ENCODE data around the gene GLIPR2. TPM values are rescaled to one million over a fixed set of nuclear protein-coding genes. Genes with fewer than 3 reads are reported as not detected.

The GLIPR2 gene
- total RNA-seq, 1 donor from 2014 or later: 0.26 TPM

GRCh38 chr9:36161187-36161586 lies 24.7 kb downstream of the GLIPR2 start:
- Histone ChIP-seq H3K27me3 (ENCODE audit: control insufficient read depth, insufficient read depth, low read length) (peaks cover 1% of the 10 kb centered on the region), H3K4me3 (ENCODE audit: low read depth, low read length) (no peak overlapping the region), H3K36me3 (ENCODE audit: control insufficient read depth, insufficient read depth, low read length) (no peaks in the 10 kb centered on the region)
- FAIRE-seq: no peak
- TF ChIP-seq, protein P1, sequence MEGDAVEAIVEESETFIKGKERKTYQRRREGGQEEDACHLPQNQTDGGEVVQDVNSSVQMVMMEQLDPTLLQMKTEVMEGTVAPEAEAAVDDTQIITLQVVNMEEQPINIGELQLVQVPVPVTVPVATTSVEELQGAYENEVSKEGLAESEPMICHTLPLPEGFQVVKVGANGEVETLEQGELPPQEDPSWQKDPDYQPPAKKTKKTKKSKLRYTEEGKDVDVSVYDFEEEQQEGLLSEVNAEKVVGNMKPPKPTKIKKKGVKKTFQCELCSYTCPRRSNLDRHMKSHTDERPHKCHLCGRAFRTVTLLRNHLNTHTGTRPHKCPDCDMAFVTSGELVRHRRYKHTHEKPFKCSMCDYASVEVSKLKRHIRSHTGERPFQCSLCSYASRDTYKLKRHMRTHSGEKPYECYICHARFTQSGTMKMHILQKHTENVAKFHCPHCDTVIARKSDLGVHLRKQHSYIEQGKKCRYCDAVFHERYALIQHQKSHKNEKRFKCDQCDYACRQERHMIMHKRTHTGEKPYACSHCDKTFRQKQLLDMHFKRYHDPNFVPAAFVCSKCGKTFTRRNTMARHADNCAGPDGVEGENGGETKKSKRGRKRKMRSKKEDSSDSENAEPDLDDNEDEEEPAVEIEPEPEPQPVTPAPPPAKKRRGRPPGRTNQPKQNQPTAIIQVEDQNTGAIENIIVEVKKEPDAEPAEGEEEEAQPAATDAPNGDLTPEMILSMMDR (IDR thresholded peaks at IDR 0.05; ENCODE audit: insufficient read depth, low read length, severe bottlenecking): no peak
- no peak for DNase-seq (ENCODE audit: low read depth)

- Histone ChIP-seq H3K27me3 (ENCODE audit: control insufficient read depth, insufficient read depth, low read length) (peaks cover 1% of the 10 kb centered on the region), H3K36me3 (ENCODE audit: control insufficient read depth, insufficient read depth, low read length) (no peaks in the 10 kb centered on the region), H3K4me3 (ENCODE audit: low read depth, low read length) (no peak overlapping the region)
- TF ChIP-seq, protein P1 (IDR thresholded peaks at IDR 0.05; ENCODE audit: insufficient read depth, low read length, severe bottlenecking): no peak
- FAIRE-seq (no peak), DNase-seq (ENCODE audit: low read depth) (no peak)
Measured at GRCh38 chr9:36162211-36162738, 25.7 kb downstream of the GLIPR2 start.

DNA sequence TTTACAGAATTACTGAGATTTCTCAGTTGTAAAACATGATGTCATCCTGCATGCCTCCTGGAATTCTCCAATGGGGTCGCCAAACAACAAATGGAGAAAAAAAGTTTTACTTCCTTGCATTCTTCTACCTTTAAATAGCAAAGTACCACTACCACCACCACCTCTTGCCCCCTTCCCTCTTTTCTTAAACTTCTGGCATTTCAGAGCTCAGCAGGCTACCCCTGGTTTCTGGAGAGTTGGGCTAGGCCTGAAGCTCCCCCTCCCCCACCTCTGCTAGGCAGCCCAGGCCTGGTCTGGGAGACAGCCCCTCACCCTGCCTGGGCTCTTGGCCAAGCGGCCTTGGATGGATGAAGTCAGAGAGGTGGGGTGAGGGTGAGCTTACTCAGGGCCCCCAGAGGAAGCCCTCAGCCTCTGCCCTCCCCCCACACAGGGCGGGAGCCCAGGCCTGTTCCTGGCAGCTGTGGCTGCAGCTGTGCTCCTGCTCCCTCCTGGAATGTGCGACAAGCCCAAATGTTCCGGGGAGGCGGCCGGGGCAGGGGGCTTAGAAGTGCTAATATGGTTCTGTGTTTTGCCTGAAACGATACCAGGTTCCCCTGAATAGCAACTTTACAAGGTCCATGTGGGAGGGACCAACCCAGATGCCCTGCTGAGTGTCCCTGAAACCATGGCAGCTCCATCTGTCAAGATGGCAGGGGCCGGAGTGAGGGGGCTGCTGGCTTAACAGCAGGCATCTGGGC lies 26.7 kb downstream of the GLIPR2 start:
- TF ChIP-seq, protein P1 (IDR thresholded peaks at IDR 0.05; ENCODE audit: insufficient read depth, low read length, severe bottlenecking): no peak
- FAIRE-seq: no peak
- H3K4me3 ChIP-seq (ENCODE audit: low read depth, low read length): no peak overlapping the region
- no peak for DNase-seq (ENCODE audit: low read depth)
- peaks cover 1% of the 10 kb centered on the region for H3K27me3 ChIP-seq (ENCODE audit: control insufficient read depth, insufficient read depth, low read length)
- H3K36me3 ChIP-seq (ENCODE audit: control insufficient read depth, insufficient read depth, low read length): no peaks in the 10 kb centered on the region

- Histone ChIP-seq H3K36me3 (ENCODE audit: control insufficient read depth, insufficient read depth, low read length) (no peaks in the 10 kb centered on the region), H3K4me3 (ENCODE audit: low read depth, low read length) (no peak overlapping the region), H3K27me3 (ENCODE audit: control insufficient read depth, insufficient read depth, low read length) (peaks cover 1% of the 10 kb centered on the region)
- TF ChIP-seq, protein P1 (IDR thresholded peaks at IDR 0.05; ENCODE audit: insufficient read depth, low read length, severe bottlenecking): no peak
- DNase-seq (ENCODE audit: low read depth) (peak; percentile 26), FAIRE-seq (no peak)
Measured at GRCh38 chr9:36163786-36164170, 27.2 kb downstream of the GLIPR2 start.

DNA sequence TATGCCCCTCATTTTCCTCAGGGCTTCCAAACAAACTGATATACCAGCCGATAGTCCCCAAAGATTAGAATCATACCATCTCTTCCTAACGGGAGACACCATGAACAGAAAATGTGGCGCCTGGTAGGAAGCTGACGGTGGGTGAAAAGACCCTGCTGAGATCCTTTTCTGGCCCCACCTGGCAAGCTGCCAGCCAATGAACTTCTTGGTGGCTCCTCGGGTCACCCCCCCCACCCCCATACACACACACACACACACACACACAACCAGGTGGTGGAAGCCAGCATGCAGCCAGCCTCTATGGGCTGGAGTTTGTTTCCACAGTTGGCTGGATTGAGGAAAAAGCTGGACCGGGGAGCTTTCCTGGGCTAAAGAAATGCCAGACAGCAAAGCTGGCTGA lies 27.8 kb downstream of the GLIPR2 start:
- H3K36me3 ChIP-seq (ENCODE audit: control insufficient read depth, insufficient read depth, low read length): no peaks in the 10 kb centered on the region
- no peak overlapping the region for H3K4me3 ChIP-seq (ENCODE audit: low read depth, low read length)
- peaks cover 1% of the 10 kb centered on the region for H3K27me3 ChIP-seq (ENCODE audit: control insufficient read depth, insufficient read depth, low read length)
- DNase-seq (ENCODE audit: low read depth) (no peak), FAIRE-seq (no peak)
- TF ChIP-seq, protein P1 (IDR thresholded peaks at IDR 0.05; ENCODE audit: insufficient read depth, low read length, severe bottlenecking): no peak
